Fibroblast of lung (primary cell): ENCODE measurements around the gene CCL11. TPM values are rescaled to one million over a fixed set of nuclear protein-coding genes. Genes with fewer than 3 reads are reported as not detected.

Experiments used
- DNase-seq, 2 donors: peaks; one replicate each; pipeline versions ENCODE4 v3.0.0 to v3.0.0-alpha.2; 2010; ENCODE audit warnings: low read depth in 2 of 2
- H2AFZ ChIP-seq: 2 replicates; pipeline ENCODE4 v1.5.1; 2012; ENCODE audit warnings: low read length, control low read depth, inconsistent platforms
- H3K27ac ChIP-seq: 2 replicates; pipeline ENCODE4 v1.5.1; 2011; ENCODE audit warnings: low read length, control low read depth; ENCODE audit not compliant: insufficient read depth
- H3K27me3 ChIP-seq: 2 replicates; pipeline ENCODE4 v1.5.1; 2011; ENCODE audit warnings: mild to moderate bottlenecking, low read length; ENCODE audit not compliant: control insufficient read depth, insufficient read depth
- H3K36me3 ChIP-seq: 2 replicates; pipeline ENCODE4 v1.5.1; 2011; ENCODE audit warnings: low read length; ENCODE audit not compliant: control insufficient read depth, insufficient read depth
- H3K4me1 ChIP-seq: 2 replicates; pipeline ENCODE4 v1.5.1; 2011; ENCODE audit warnings: low read length; ENCODE audit not compliant: control insufficient read depth, insufficient read depth; ENCODE audit errors: extremely low read depth
- H3K4me2 ChIP-seq: 2 replicates; pipeline ENCODE4 v1.5.1; 2011; ENCODE audit warnings: low read length, control low read depth; ENCODE audit not compliant: insufficient read depth; ENCODE audit errors: extremely low read depth
- H3K4me3 ChIP-seq, 4 experiments: fragments of 200-600 bp in 1 of 4; sonication (generic) in 1 of 4; replicated peaks in 1 of 4; 2 replicates each; pipeline ENCODE4 v1.5.1; 2011 to 2016; ENCODE audit warnings: low read length in 4 of 4, low read depth in 3 of 4, mild to moderate bottlenecking in 3 of 4, control low read depth in 2 of 4, inconsistent platforms in 1 of 4, mixed read lengths in 1 of 4; ENCODE audit not compliant: insufficient read depth in 1 of 4; ENCODE audit errors: control extremely low read depth in 1 of 4
- H3K79me2 ChIP-seq: 2 replicates; pipeline ENCODE4 v1.5.1; 2012; ENCODE audit warnings: mild to moderate bottlenecking, low read length, inconsistent platforms; ENCODE audit not compliant: control insufficient read depth, insufficient read depth
- H3K9ac ChIP-seq: 2 replicates; pipeline ENCODE4 v1.5.1; 2011; ENCODE audit warnings: mild to moderate bottlenecking, low read length, control low read depth; ENCODE audit not compliant: insufficient read depth
- H3K9me3 ChIP-seq: 2 replicates; pipeline ENCODE4 v1.5.1; 2012; ENCODE audit warnings: low read depth, low read length; ENCODE audit not compliant: control insufficient read depth, insufficient read depth
- H4K20me1 ChIP-seq: 2 replicates; pipeline ENCODE4 v1.5.1; 2011; ENCODE audit warnings: low read length; ENCODE audit not compliant: control insufficient read depth, insufficient read depth; ENCODE audit errors: extremely low read depth
- EZH2 ChIP-seq: IDR thresholded peaks from 2 replicates; pipeline ENCODE4 v1.5.1; 2012; ENCODE audit warnings: low read length, control low read depth, mild to moderate bottlenecking; ENCODE audit errors: missing control alignments
- polyA plus RNA-seq, 2 donors: library from polyadenylated mRNA; depleted of rRNA in 1 of 2; stranded (reverse) in 1 of 2; unstranded in 1 of 2; fragments of >200 nt; gene quantifications; 2 replicates each; pipeline ENCODE4 v1.2.1, GENCODE V29; 2011 to 2012; ENCODE audit warnings: missing spikeins in 1 of 2
- total RNA-seq: library from RNA; depleted of rRNA; stranded (reverse); fragments of >200 nt; gene quantifications from 2 replicates; pipeline ENCODE4 v1.2.1, GENCODE V29; 2014
- TF ChIP-seq, protein P1 (sequence below), 2 donors: IDR thresholded peaks in 1 of 2; conservative IDR thresholded peaks in 1 of 2; 1 replicate in 1 of 2; 2 replicates in 1 of 2; pipeline ENCODE4 v1.5.1; 2011 to 2012; ENCODE audit warnings: low read length in 2 of 2, control low read depth in 1 of 2, inconsistent platforms in 1 of 2, low read depth in 1 of 2, mild to moderate bottlenecking in 1 of 2

The CCL11 gene
- total and polyA plus RNA-seq, 2 donors (not counting 1 experiment from before 2014, with no cell fraction given): 0.91 TPM; not detected in 1

GRCh38 chr17:34257986-34258326 is 27.6 kb upstream of the CCL11 start:
- Histone ChIP-seq H4K20me1 (no peaks in the 10 kb centered on the region), H3K79me2 (no peaks in the 10 kb centered on the region), H2AFZ (no peak overlapping the region), H3K4me2 (no peak overlapping the region), H3K36me3 (no peaks in the 10 kb centered on the region), H3K9me3 (no peaks in the 10 kb centered on the region), H3K27me3 (no peaks in the 10 kb centered on the region), H3K4me1 (peaks cover 21% of the 10 kb centered on the region), H3K27ac (no peak overlapping the region), H3K4me3 (no peak overlapping the region), H3K9ac (no peak overlapping the region)
- no peak for DNase-seq
- no peak for TF ChIP-seq EZH2
- TF ChIP-seq, protein P1, sequence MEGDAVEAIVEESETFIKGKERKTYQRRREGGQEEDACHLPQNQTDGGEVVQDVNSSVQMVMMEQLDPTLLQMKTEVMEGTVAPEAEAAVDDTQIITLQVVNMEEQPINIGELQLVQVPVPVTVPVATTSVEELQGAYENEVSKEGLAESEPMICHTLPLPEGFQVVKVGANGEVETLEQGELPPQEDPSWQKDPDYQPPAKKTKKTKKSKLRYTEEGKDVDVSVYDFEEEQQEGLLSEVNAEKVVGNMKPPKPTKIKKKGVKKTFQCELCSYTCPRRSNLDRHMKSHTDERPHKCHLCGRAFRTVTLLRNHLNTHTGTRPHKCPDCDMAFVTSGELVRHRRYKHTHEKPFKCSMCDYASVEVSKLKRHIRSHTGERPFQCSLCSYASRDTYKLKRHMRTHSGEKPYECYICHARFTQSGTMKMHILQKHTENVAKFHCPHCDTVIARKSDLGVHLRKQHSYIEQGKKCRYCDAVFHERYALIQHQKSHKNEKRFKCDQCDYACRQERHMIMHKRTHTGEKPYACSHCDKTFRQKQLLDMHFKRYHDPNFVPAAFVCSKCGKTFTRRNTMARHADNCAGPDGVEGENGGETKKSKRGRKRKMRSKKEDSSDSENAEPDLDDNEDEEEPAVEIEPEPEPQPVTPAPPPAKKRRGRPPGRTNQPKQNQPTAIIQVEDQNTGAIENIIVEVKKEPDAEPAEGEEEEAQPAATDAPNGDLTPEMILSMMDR (conservative IDR thresholded peaks at IDR 0.05 in 1 of 2, IDR thresholded peaks at IDR 0.05 in 1 of 2; ENCODE audit: low read depth in 1 of 2, low read length in 2 of 2): no peak

GRCh38 chr17:34259146-34259545 is 26.4 kb upstream of the CCL11 start:
- DNase-seq: peak in 1 of 2 donors; percentile 89
- Histone ChIP-seq H2AFZ (no peak overlapping the region), H3K79me2 (no peaks in the 10 kb centered on the region), H3K36me3 (no peaks in the 10 kb centered on the region), H3K27me3 (no peaks in the 10 kb centered on the region), H3K9ac (no peak overlapping the region), H3K9me3 (no peaks in the 10 kb centered on the region), H4K20me1 (no peaks in the 10 kb centered on the region), H3K4me1 (peaks cover 10% of the 10 kb centered on the region), H3K27ac (no peak overlapping the region), H3K4me3 (no peak overlapping the region), H3K4me2 (peak overlapping the region; percentile 15)
- TF ChIP-seq, protein P1 (conservative IDR thresholded peaks at IDR 0.05 in 1 of 2, IDR thresholded peaks at IDR 0.05 in 1 of 2; ENCODE audit: low read depth in 1 of 2, low read length in 2 of 2): no peak
- no peak for TF ChIP-seq EZH2

DNA sequence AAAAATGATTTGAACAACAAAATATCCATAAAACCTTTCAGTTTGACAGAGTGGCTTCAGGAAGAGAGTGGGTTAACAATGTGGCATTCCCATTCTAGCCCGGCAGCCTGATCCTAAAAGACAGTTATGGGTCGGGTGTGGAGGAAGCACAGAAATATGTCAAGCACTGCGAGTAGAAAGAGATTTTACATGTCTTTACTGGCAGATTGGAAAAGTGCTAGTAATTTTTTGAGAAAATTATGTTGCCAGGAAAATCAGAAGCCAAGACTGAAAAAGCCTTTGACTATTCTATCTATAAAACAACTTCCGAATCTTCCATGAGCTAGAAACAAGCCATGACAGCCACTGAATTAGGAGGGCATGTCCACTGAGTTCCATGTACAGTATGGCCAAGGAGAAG is 24.7 kb upstream of the CCL11 start:
- no peaks in the 10 kb centered on the region for H3K27me3 ChIP-seq
- no peaks in the 10 kb centered on the region for H4K20me1 ChIP-seq
- H3K36me3 ChIP-seq: no peaks in the 10 kb centered on the region
- H3K4me1 ChIP-seq: peaks cover 2% of the 10 kb centered on the region
- H3K4me3 ChIP-seq: no peak overlapping the region
- H3K4me2 ChIP-seq: no peak overlapping the region
- H3K79me2 ChIP-seq: no peaks in the 10 kb centered on the region
- no peak for DNase-seq
- H2AFZ ChIP-seq: no peak overlapping the region
- no peak overlapping the region for H3K27ac ChIP-seq
- H3K9me3 ChIP-seq: no peaks in the 10 kb centered on the region
- TF ChIP-seq EZH2: no peak
- TF ChIP-seq, protein P1 (conservative IDR thresholded peaks at IDR 0.05 in 1 of 2, IDR thresholded peaks at IDR 0.05 in 1 of 2; ENCODE audit: low read depth in 1 of 2, low read length in 2 of 2): no peak
- no peak overlapping the region for H3K9ac ChIP-seq
